Common myeloid progenitor, CD34-positive (primary cell): ENCODE results near the gene ACTG2.
"Not testable (repeated sequence)": the region's sequence is repeated elsewhere in the genome, so short reads cannot be mapped to it uniquely, and the experiment has no call there.

Experiments used
- CTCF ChIA-PET: fragments of 350-600 bp; sonication (Branson Sonifier 250); formaldehyde crosslinking; loops from one replicate; lab custom pipeline; 2021; ENCODE audit warnings: antibody characterized with exemption; lab: Charles Lee
- POLR2A ChIA-PET: fragments of 350-600 bp; sonication (Branson Sonifier 250); formaldehyde crosslinking; loops from one replicate; lab custom pipeline; 2021; ENCODE audit warnings: antibody characterized with exemption; lab: Charles Lee
- DNase-seq, 3 donors: peaks; one replicate each; pipeline versions ENCODE4 v3.0.0 to v3.0.0-alpha.2; 2013
- H3K27ac ChIP-seq, 2 experiments: 1 replicate in 1 of 2; 2 replicates in 1 of 2; pipeline ENCODE4 v1.7.0; 2013; ENCODE audit warnings: inconsistent platforms in 2 of 2, low read length in 2 of 2, mild to moderate bottlenecking in 2 of 2, low read depth in 1 of 2, moderate library complexity in 1 of 2; ENCODE audit not compliant: severe bottlenecking in 2 of 2, insufficient read depth in 1 of 2, poor library complexity in 1 of 2
- H3K27me3 ChIP-seq, 5 experiments: replicated peaks in 2 of 5; 1 replicate in 3 of 5; 2 replicates in 2 of 5; pipeline versions ENCODE4 v1.6.1 to v1.7.0; 2013; ENCODE audit warnings: low read length in 4 of 5, mild to moderate bottlenecking in 2 of 5, moderate library complexity in 2 of 5, inconsistent platforms in 1 of 5; ENCODE audit not compliant: insufficient read depth in 5 of 5, control insufficient read depth in 4 of 5
- H3K36me3 ChIP-seq, 4 experiments: 1 replicate in 2 of 4; 2 replicates in 2 of 4; pipeline versions ENCODE4 v1.6.1 to v1.7.0; 2013; ENCODE audit warnings: low read length in 3 of 4, control low read depth in 1 of 4, mild to moderate bottlenecking in 1 of 4; ENCODE audit not compliant: control insufficient read depth in 4 of 4, insufficient read depth in 4 of 4
- H3K4me1 ChIP-seq, 4 experiments: 1 replicate in 3 of 4; 2 replicates in 1 of 4; pipeline versions ENCODE4 v1.6.1 to v1.7.1; 2013; ENCODE audit warnings: low read length in 3 of 4, mild to moderate bottlenecking in 3 of 4, control low read depth in 1 of 4, inconsistent platforms in 1 of 4, moderate library complexity in 1 of 4; ENCODE audit not compliant: control insufficient read depth in 4 of 4, insufficient read depth in 4 of 4; ENCODE audit errors: control extremely low read depth in 1 of 4
- H3K4me3 ChIP-seq, 7 experiments: 1 replicate in 4 of 7; 2 replicates in 3 of 7; pipeline versions ENCODE4 v1.5.1 to v1.7.0; 2013; ENCODE audit warnings: mild to moderate bottlenecking in 7 of 7, low read length in 6 of 7, moderate library complexity in 6 of 7, inconsistent platforms in 2 of 7, low read depth in 2 of 7, control low read depth in 1 of 7; ENCODE audit not compliant: insufficient read depth in 4 of 7, control insufficient read depth in 1 of 7; ENCODE audit errors: extremely low read depth in 1 of 7
- H3K9me3 ChIP-seq, 5 experiments: 1 replicate in 4 of 5; 2 replicates in 1 of 5; pipeline versions ENCODE4 v1.6.1 to v1.7.1; 2013; ENCODE audit warnings: low read length in 4 of 5, mild to moderate bottlenecking in 2 of 5, inconsistent platforms in 1 of 5, low read depth in 1 of 5, moderate library complexity in 1 of 5; ENCODE audit not compliant: control insufficient read depth in 4 of 5, insufficient read depth in 2 of 5; ENCODE audit errors: control extremely low read depth in 1 of 5
- WGBS: methylation state at CpG from one replicate; pipeline ENCODE4 v1.1.5; 2013; ENCODE audit not compliant: insufficient coverage; 5-methylcytosine and 5-hydroxymethylcytosine counted together

ACTG2 gene

DNA sequence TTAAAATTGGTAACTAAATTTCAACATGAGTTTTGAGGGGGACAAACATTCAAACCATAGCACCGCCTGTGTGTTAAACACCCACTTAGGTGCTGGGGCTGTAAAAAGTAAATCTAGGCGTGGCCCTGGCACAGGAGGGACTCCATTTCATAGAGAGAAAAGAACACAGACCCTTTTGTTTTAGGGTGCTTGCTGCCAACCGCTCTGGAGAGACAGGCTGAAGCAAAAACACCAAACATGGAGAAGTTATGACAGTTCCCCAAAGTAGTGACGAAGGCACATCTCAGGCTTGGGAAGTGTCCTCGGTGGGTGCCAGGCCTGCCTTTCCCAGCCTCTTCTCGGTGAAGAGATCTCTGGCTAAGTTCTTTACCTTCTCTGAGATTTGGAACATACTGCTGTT is 5.1 kb downstream of the ACTG2 start:
- Histone ChIP-seq H3K4me1 (peaks cover 0 to 23% (median 16%) of the 10 kb centered on the region in 4 experiments), H3K36me3 (no peaks in the 10 kb centered on the region), H3K27me3 (no peaks in the 10 kb centered on the region), H3K4me3 (no peak overlapping the region), H3K9me3 (no peaks in the 10 kb centered on the region), H3K27ac (no peak overlapping the region)
- WGBS, result 96% methylated on average over 6 of the region's 6 CpGs
- no peak for DNase-seq
- ChIA-PET CTCF (interaction anchor here (2.0 kb wide), 1 partner anchor 13 kb away, joined by 5 read pairs; no protein-coding TSS in a partner anchor), POLR2A (no interaction called here)

DNA sequence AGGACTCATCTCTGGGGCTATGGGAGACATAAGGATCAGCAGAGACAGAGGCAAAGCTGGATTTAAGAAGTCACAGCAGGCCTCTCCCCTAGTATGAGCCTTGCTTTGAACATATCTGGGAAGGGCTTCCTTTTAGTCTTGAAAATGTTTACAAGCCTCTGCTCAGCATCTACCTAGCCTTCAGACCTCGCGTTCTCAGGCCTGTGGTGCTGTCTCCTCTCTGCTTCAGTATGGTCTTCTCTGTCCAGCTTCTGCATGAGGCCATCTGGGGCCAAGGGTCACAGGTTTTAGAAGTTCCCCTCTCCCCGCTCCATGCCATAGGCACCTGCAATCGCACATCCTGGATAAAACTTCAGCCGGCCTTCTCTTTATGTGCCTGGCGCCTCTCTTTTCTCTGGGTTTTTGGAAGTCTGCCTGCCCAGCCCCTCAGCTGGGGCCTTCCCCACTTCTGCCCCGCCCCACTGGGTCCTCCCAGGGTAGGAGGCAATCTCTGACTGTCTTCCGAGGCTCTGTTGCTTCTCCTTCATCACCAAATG is 7.1 kb downstream of the ACTG2 start:
- POLR2A ChIA-PET, result no interaction called here
- CTCF ChIA-PET, result interaction anchor here (2.0 kb wide), 1 partner anchor 11 kb away, joined by 5 read pairs; no protein-coding TSS in a partner anchor
- Histone ChIP-seq H3K27me3 (no peaks in the 10 kb centered on the region), H3K4me1 (peaks cover 0 to 23% (median 16%) of the 10 kb centered on the region in 4 experiments), H3K9me3 (no peaks in the 10 kb centered on the region), H3K4me3 (no peak overlapping the region), H3K36me3 (no peaks in the 10 kb centered on the region), H3K27ac (no peak overlapping the region)
- WGBS, result 95% methylated on average over 6 of the region's 8 CpGs
- DNase-seq, result no peak

GRCh38 chr2:73901143-73901542 is 8.3 kb downstream of the ACTG2 start:
- no peak overlapping the region for H3K4me3 ChIP-seq

GRCh38 chr2:73902284-73902683 is 9.5 kb downstream of the ACTG2 start:
- Histone ChIP-seq H3K4me1 (peaks cover 0 to 8% (median 4%) of the 10 kb centered on the region in 4 experiments), H3K4me3 (no peak overlapping the region), H3K27me3 (no peaks in the 10 kb centered on the region), H3K27ac (no peak overlapping the region), H3K36me3 (no peaks in the 10 kb centered on the region), H3K9me3 (no peaks in the 10 kb centered on the region)
- POLR2A ChIA-PET, result no interaction called here
- CTCF ChIA-PET, result no interaction called here
- no peak for DNase-seq
- 100% methylated on average over 4 of the region's 4 CpGs for WGBS

More at GRCh38 chr2:73901143-73901542, 8.3 kb downstream of the ACTG2 start:
- H3K27me3 ChIP-seq, result no peaks in the 10 kb centered on the region
- WGBS, result 97% methylated on average over 5 of the region's 10 CpGs
- H3K9me3 ChIP-seq, result no peaks in the 10 kb centered on the region
- no peaks in the 10 kb centered on the region for H3K36me3 ChIP-seq
- H3K4me1 ChIP-seq, result peaks cover 0 to 16% (median 14%) of the 10 kb centered on the region in 4 experiments
- no peak for DNase-seq
- POLR2A ChIA-PET, result no interaction called here
- CTCF ChIA-PET, result interaction anchor here (0.9 kb wide), 1 partner anchor 32 kb away, joined by 3 read pairs; no protein-coding TSS in a partner anchor
- no peak overlapping the region for H3K27ac ChIP-seq

- Histone ChIP-seq H3K36me3 (no peaks in the 10 kb centered on the region), H3K4me1 (peaks cover 0 to 6% (median 0%) of the 10 kb centered on the region in 4 experiments), H3K4me3 (no peak overlapping the region), H3K27me3 (no peaks in the 10 kb centered on the region), H3K9me3 (no peaks in the 10 kb centered on the region), H3K27ac (no peak overlapping the region)
- ChIA-PET POLR2A (no interaction called here), CTCF (no interaction called here)
- no peak for DNase-seq
- 100% methylated on average over 2 of the region's 4 CpGs for WGBS
Observed at GRCh38 chr2:73903313-73903712, 10.5 kb downstream of the ACTG2 start.

- POLR2A ChIA-PET, CTCF ChIA-PET, H3K36me3 ChIP-seq, H3K9me3 ChIP-seq, H3K4me3 ChIP-seq, H3K4me1 ChIP-seq, H3K27ac ChIP-seq, DNase-seq, H3K27me3 ChIP-seq: not testable (repeated sequence)
- WGBS, result 100% methylated on average over 2 of the region's 5 CpGs
Observed at GRCh38 chr2:73903949-73904613, 11.3 kb downstream of the ACTG2 start.

DNA sequence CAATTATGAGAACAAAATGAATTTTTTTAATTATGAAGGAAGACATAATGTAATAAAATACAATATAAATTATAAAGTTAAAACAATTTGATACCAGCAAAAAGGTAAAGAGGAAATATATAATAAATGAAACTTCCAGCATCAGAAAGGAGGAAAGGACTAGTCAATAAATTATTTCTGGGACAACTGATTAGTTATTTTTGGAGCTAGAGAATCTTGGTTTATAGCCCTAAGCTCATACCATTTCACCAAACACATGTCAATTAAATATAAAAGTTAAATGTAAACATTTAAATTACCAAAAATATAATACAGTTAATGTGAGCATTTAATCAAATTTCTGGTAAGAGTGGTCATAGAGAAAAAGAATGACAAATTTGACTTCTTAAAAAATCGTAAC is 12.1 kb downstream of the ACTG2 start:
- no peaks in the 10 kb centered on the region for H3K9me3 ChIP-seq
- WGBS, result no CpG with 5 or more reads among the region's 1 CpG
- H3K4me1 ChIP-seq, result peaks cover 0 to 6% (median 0%) of the 10 kb centered on the region in 4 experiments
- ChIA-PET CTCF (no interaction called here), POLR2A (interaction anchor here (0.7 kb wide), 1 partner anchor 91 kb away, joined by 3 read pairs; no protein-coding TSS in a partner anchor)
- H3K27ac ChIP-seq, result no peak overlapping the region
- DNase-seq, result no peak
- H3K36me3 ChIP-seq, result no peaks in the 10 kb centered on the region
- H3K4me3 ChIP-seq, result no peak overlapping the region
- no peaks in the 10 kb centered on the region for H3K27me3 ChIP-seq
